Measurements from ENCODE around the gene LDB2.

- TF ChIP-seq ELF4 (IDR thresholded peaks at IDR 0.05) (no peak), SUZ12 (IDR thresholded peaks at IDR 0.05) (no peak), FOXK2 (IDR thresholded peaks at IDR 0.05) (no peak), BHLHE40 (IDR thresholded peaks at IDR 0.05; ENCODE audit: borderline replicate concordance) (no peak), ZNF384 (IDR thresholded peaks at IDR 0.05) (no peak), HDGF (IDR thresholded peaks at IDR 0.05; ENCODE audit: borderline replicate concordance) (no peak), TARDBP (IDR thresholded peaks at IDR 0.05) (no peak), FOXM1 (IDR thresholded peaks at IDR 0.05; ENCODE audit: borderline replicate concordance) (no peak), NFRKB (IDR thresholded peaks at IDR 0.05) (no peak), PKNOX1 (IDR thresholded peaks at IDR 0.05) (no peak), LEF1 (IDR thresholded peaks at IDR 0.05; ENCODE audit: borderline replicate concordance) (no peak)
Measured at GRCh38 chr4:16677001-16677944, 221.2 kb downstream of the LDB2 start.
